Fibroblast of lung (primary cell): ENCODE data around the gene EVPLL. TPM values are rescaled to one million over a fixed set of nuclear protein-coding genes. Genes with fewer than 3 reads are reported as not detected.
"Not testable (repeated sequence)": the region's sequence is repeated elsewhere in the genome, so short reads cannot be mapped to it uniquely, and the experiment has no call there.

Experiments used
- DNase-seq, 2 donors: peaks; one replicate each; pipeline versions ENCODE4 v3.0.0 to v3.0.0-alpha.2; 2010; ENCODE audit warnings: low read depth in 2 of 2
- H2AFZ ChIP-seq: 2 replicates; pipeline ENCODE4 v1.5.1; 2012; ENCODE audit warnings: low read length, control low read depth, inconsistent platforms
- H3K27ac ChIP-seq: 2 replicates; pipeline ENCODE4 v1.5.1; 2011; ENCODE audit warnings: low read length, control low read depth; ENCODE audit not compliant: insufficient read depth
- H3K27me3 ChIP-seq: 2 replicates; pipeline ENCODE4 v1.5.1; 2011; ENCODE audit warnings: mild to moderate bottlenecking, low read length; ENCODE audit not compliant: control insufficient read depth, insufficient read depth
- H3K36me3 ChIP-seq: 2 replicates; pipeline ENCODE4 v1.5.1; 2011; ENCODE audit warnings: low read length; ENCODE audit not compliant: control insufficient read depth, insufficient read depth
- H3K4me1 ChIP-seq: 2 replicates; pipeline ENCODE4 v1.5.1; 2011; ENCODE audit warnings: low read length; ENCODE audit not compliant: control insufficient read depth, insufficient read depth; ENCODE audit errors: extremely low read depth
- H3K4me2 ChIP-seq: 2 replicates; pipeline ENCODE4 v1.5.1; 2011; ENCODE audit warnings: low read length, control low read depth; ENCODE audit not compliant: insufficient read depth; ENCODE audit errors: extremely low read depth
- H3K4me3 ChIP-seq, 4 experiments: fragments of 200-600 bp in 1 of 4; sonication (generic) in 1 of 4; replicated peaks in 1 of 4; 2 replicates each; pipeline ENCODE4 v1.5.1; 2011 to 2016; ENCODE audit warnings: low read length in 4 of 4, low read depth in 3 of 4, mild to moderate bottlenecking in 3 of 4, control low read depth in 2 of 4, inconsistent platforms in 1 of 4, mixed read lengths in 1 of 4; ENCODE audit not compliant: insufficient read depth in 1 of 4; ENCODE audit errors: control extremely low read depth in 1 of 4
- H3K79me2 ChIP-seq: 2 replicates; pipeline ENCODE4 v1.5.1; 2012; ENCODE audit warnings: mild to moderate bottlenecking, low read length, inconsistent platforms; ENCODE audit not compliant: control insufficient read depth, insufficient read depth
- H3K9ac ChIP-seq: 2 replicates; pipeline ENCODE4 v1.5.1; 2011; ENCODE audit warnings: mild to moderate bottlenecking, low read length, control low read depth; ENCODE audit not compliant: insufficient read depth
- H3K9me3 ChIP-seq: 2 replicates; pipeline ENCODE4 v1.5.1; 2012; ENCODE audit warnings: low read depth, low read length; ENCODE audit not compliant: control insufficient read depth, insufficient read depth
- H4K20me1 ChIP-seq: 2 replicates; pipeline ENCODE4 v1.5.1; 2011; ENCODE audit warnings: low read length; ENCODE audit not compliant: control insufficient read depth, insufficient read depth; ENCODE audit errors: extremely low read depth
- polyA plus RNA-seq, 2 donors: library from polyadenylated mRNA; depleted of rRNA in 1 of 2; stranded (reverse) in 1 of 2; unstranded in 1 of 2; fragments of >200 nt; gene quantifications; 2 replicates each; pipeline ENCODE4 v1.2.1, GENCODE V29; 2011 to 2012; ENCODE audit warnings: missing spikeins in 1 of 2
- total RNA-seq: library from RNA; depleted of rRNA; stranded (reverse); fragments of >200 nt; gene quantifications from 2 replicates; pipeline ENCODE4 v1.2.1, GENCODE V29; 2014

EVPLL gene
- total and polyA plus RNA-seq, 2 donors (not counting 1 experiment from before 2014, with no cell fraction given) = not detected

DNA sequence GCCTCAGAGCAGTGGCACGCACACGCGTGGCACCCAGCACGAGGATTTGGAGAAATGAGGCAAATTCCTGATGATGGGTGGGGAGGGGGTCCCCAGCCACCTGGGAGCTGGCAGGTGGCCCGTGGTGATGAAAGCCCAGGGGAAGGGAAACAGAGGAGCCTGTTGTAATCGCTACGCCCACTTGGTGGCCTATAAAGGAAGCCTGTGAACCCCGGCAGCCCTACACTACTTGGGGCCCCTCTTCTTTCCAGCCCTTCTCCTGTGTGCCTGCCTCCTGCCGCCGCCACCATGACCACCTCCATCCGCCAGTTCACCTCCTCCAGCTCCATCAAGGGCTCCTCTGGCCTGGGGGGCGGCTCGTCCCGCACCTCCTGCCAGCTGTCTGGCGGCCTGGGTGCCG, 49.1 kb downstream of the EVPLL start:
- not testable (repeated sequence) for DNase-seq, H2AFZ ChIP-seq, H3K9ac ChIP-seq, H3K36me3 ChIP-seq, H3K27me3 ChIP-seq, H4K20me1 ChIP-seq, H3K4me2 ChIP-seq, H3K9me3 ChIP-seq, H3K27ac ChIP-seq, H3K79me2 ChIP-seq, H3K4me3 ChIP-seq, H3K4me1 ChIP-seq

DNA sequence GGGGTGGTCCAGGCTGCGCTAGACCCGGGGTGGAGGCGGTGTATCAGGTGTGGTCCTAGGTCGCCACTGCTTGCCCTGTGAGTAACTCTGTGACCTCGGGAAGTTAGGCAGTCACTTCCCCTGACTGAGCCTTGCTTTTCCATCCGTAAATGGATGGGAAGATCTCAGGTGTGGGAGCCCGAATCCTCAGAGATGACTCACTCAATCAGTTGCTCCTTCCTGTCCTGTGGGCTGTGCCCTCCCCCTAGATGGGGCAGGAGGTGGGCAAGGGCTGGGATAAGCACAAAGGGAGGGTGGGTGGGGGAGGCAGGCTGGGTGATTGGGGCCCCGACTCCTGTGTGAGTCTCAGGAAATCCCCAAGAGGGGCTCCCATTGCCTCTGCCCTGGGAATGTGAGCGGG, 54.6 kb downstream of the EVPLL start:
- not testable (repeated sequence) for H3K27ac ChIP-seq, DNase-seq, H3K79me2 ChIP-seq, H3K4me2 ChIP-seq, H4K20me1 ChIP-seq, H3K4me1 ChIP-seq, H3K9me3 ChIP-seq, H3K27me3 ChIP-seq, H2AFZ ChIP-seq, H3K9ac ChIP-seq, H3K36me3 ChIP-seq, H3K4me3 ChIP-seq

Other genes starting within 250 kb of the EVPLL start
- 93.7 and 103 TPM in 2 replicates for gene ALKBH5, start 193.9 kb upstream of the EVPLL start, total RNA-seq
- gene ALKBH5, start 193.9 kb upstream of the EVPLL start, polyA plus RNA-seq = 67.7 and 70.3 TPM in 2 replicates
- gene LLGL1, start 152.1 kb upstream of the EVPLL start, total RNA-seq = 25.4 and 32.2 TPM in 2 replicates
- gene LLGL1, start 152.1 kb upstream of the EVPLL start, polyA plus RNA-seq = 15.1 and 21.1 TPM in 2 replicates
- gene FLII, start 119.0 kb upstream of the EVPLL start, total RNA-seq = 284 and 395 TPM in 2 replicates
- gene FLII, start 119.0 kb upstream of the EVPLL start, polyA plus RNA-seq = 199 and 313 TPM in 2 replicates
- gene MIEF2, start 117.1 kb upstream of the EVPLL start, total RNA-seq = 13.1 and 16.2 TPM in 2 replicates
- 3.9 and 4.2 TPM in 2 replicates for gene MIEF2, start 117.1 kb upstream of the EVPLL start, polyA plus RNA-seq
- 15.4 and 16.5 TPM in 2 replicates for gene TOP3A, start 62.8 kb upstream of the EVPLL start, total RNA-seq
- gene TOP3A, start 62.8 kb upstream of the EVPLL start, polyA plus RNA-seq = 12.7 and 17.5 TPM in 2 replicates
- gene SMCR8, start 62.5 kb upstream of the EVPLL start, total RNA-seq = 17.2 and 19.5 TPM in 2 replicates
- 8.6 and 10.8 TPM in 2 replicates for gene SMCR8, start 62.5 kb upstream of the EVPLL start, polyA plus RNA-seq
- 9.2 and 11.9 TPM in 2 replicates for gene SHMT1, start 14.2 kb upstream of the EVPLL start, total RNA-seq
- gene SHMT1, start 14.2 kb upstream of the EVPLL start, polyA plus RNA-seq = 11.6 and 12.6 TPM in 2 replicates
- gene LGALS9C, start 99.0 kb downstream of the EVPLL start, total RNA-seq = not detected in 2 replicates
- 0.08 TPM in 1 of 2 replicates, not detected in the other for gene LGALS9C, start 99.0 kb downstream of the EVPLL start, polyA plus RNA-seq